ENCODE data around the gene HDAC4. TPM values are rescaled to one million over a fixed set of nuclear protein-coding genes. Genes with fewer than 3 reads are reported as not detected.

The HDAC4 gene
- total RNA-seq, 1 donor from 2014 or later: 7.8 TPM

GRCh38 chr2:239171643-239172042, 229.2 kb downstream of the HDAC4 start:
- Histone ChIP-seq H3K4me3 (ENCODE audit: low read depth, low read length) (no peak overlapping the region), H3K36me3 (ENCODE audit: control insufficient read depth, insufficient read depth, low read length) (no peaks in the 10 kb centered on the region), H3K27me3 (ENCODE audit: control insufficient read depth, insufficient read depth, low read length) (no peaks in the 10 kb centered on the region)
- no peak for TF ChIP-seq CTCF (IDR thresholded peaks at IDR 0.05; ENCODE audit: insufficient read depth, low read length, poor library complexity, severe bottlenecking)
- DNase-seq (ENCODE audit: low read depth): no peak

- TF ChIP-seq CTCF (IDR thresholded peaks at IDR 0.05; ENCODE audit: insufficient read depth, low read length, poor library complexity, severe bottlenecking): no peak
- H3K4me3 ChIP-seq (ENCODE audit: low read depth, low read length): no peak overlapping the region
- no peak for DNase-seq (ENCODE audit: low read depth)
- no peaks in the 10 kb centered on the region for H3K36me3 ChIP-seq (ENCODE audit: control insufficient read depth, insufficient read depth, low read length)
- no peaks in the 10 kb centered on the region for H3K27me3 ChIP-seq (ENCODE audit: control insufficient read depth, insufficient read depth, low read length)
These were observed 231.3 kb downstream of the HDAC4 start for GRCh38 chr2:239169311-239170048.

- DNase-seq (ENCODE audit: low read depth): no peak
- no peak for TF ChIP-seq CTCF (IDR thresholded peaks at IDR 0.05; ENCODE audit: insufficient read depth, low read length, poor library complexity, severe bottlenecking)
- no peaks in the 10 kb centered on the region for H3K36me3 ChIP-seq (ENCODE audit: control insufficient read depth, insufficient read depth, low read length)
- H3K27me3 ChIP-seq (ENCODE audit: control insufficient read depth, insufficient read depth, low read length): no peaks in the 10 kb centered on the region
- H3K4me3 ChIP-seq (ENCODE audit: low read depth, low read length): no peak overlapping the region
These were observed 232.2 kb downstream of the HDAC4 start for GRCh38 chr2:239168575-239168974.

GRCh38 chr2:239167766-239168444, 232.9 kb downstream of the HDAC4 start:
- H3K4me3 ChIP-seq (ENCODE audit: low read depth, low read length): no peak overlapping the region
- no peak for TF ChIP-seq CTCF (IDR thresholded peaks at IDR 0.05; ENCODE audit: insufficient read depth, low read length, poor library complexity, severe bottlenecking)

GRCh38 chr2:239167011-239167673, 233.7 kb downstream of the HDAC4 start:
- Histone ChIP-seq H3K36me3 (ENCODE audit: control insufficient read depth, insufficient read depth, low read length) (no peaks in the 10 kb centered on the region), H3K4me3 (ENCODE audit: low read depth, low read length) (no peak overlapping the region), H3K27me3 (ENCODE audit: control insufficient read depth, insufficient read depth, low read length) (no peaks in the 10 kb centered on the region)
- TF ChIP-seq CTCF (IDR thresholded peaks at IDR 0.05; ENCODE audit: insufficient read depth, low read length, poor library complexity, severe bottlenecking): no peak
- no peak for DNase-seq (ENCODE audit: low read depth)

More at GRCh38 chr2:239167766-239168444, 232.9 kb downstream of the HDAC4 start:
- no peaks in the 10 kb centered on the region for H3K36me3 ChIP-seq (ENCODE audit: control insufficient read depth, insufficient read depth, low read length)
- DNase-seq (ENCODE audit: low read depth): no peak
- no peaks in the 10 kb centered on the region for H3K27me3 ChIP-seq (ENCODE audit: control insufficient read depth, insufficient read depth, low read length)

Data from kidney epithelial cell (primary cell).